Measurements from ENCODE around the gene HIBCH.

The HIBCH gene

GRCh38 chr2:190202604-190203003 lies 117.0 kb downstream of the HIBCH start:
- TF ChIP-seq EP300 (IDR thresholded peaks at IDR 0.05; ENCODE audit: borderline replicate concordance) (no peak), MAX (IDR thresholded peaks at IDR 0.05) (no peak), NFIC (IDR thresholded peaks at IDR 0.05) (no peak), REST (IDR thresholded peaks at IDR 0.05; ENCODE audit: low read depth) (no peak), ZBTB7A (IDR thresholded peaks at IDR 0.05; ENCODE audit: low read depth) (no peak), TAF1 (IDR thresholded peaks at IDR 0.05; ENCODE audit: low read depth) (no peak), CREB1 (IDR thresholded peaks at IDR 0.05; ENCODE audit: low read depth) (no peak), RAD21 (IDR thresholded peaks at IDR 0.05; ENCODE audit: low read depth) (no peak), CEBPB (IDR thresholded peaks at IDR 0.05) (no peak), FOXM1 (IDR thresholded peaks at IDR 0.05; ENCODE audit: borderline replicate concordance, low read depth) (no peak), EGR1 (IDR thresholded peaks at IDR 0.05) (no peak), YY1 (IDR thresholded peaks at IDR 0.05; ENCODE audit: low read depth) (no peak), TEAD4 (IDR thresholded peaks at IDR 0.05) (no peak), TCF12 (IDR thresholded peaks at IDR 0.05; ENCODE audit: low read depth) (no peak), USF1 (IDR thresholded peaks at IDR 0.05) (no peak)

DNA sequence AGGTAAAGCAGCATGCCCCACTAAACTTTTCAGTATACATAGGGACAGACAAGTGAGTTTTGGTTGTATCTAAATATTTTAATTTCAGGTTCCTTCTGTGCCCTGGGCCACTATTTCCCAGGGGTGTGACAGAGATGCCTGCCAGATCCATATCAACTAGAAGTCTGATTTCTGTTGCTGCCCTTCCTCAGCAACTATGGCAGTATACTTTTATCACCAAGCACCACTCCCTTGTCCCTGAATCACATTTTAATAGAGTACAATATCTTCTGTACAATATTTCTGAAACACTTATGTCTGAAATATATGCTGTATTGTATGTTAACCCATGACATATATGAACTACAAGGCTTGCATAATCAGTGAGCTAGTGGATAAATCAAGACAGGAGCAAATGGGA lies 117.6 kb downstream of the HIBCH start:
- no peak for TF ChIP-seq EGR1 (IDR thresholded peaks at IDR 0.05)
- no peak for TF ChIP-seq MAX (IDR thresholded peaks at IDR 0.05)
- TF ChIP-seq USF1 (IDR thresholded peaks at IDR 0.05) = no peak
- TF ChIP-seq TEAD4 (IDR thresholded peaks at IDR 0.05) = no peak
- TF ChIP-seq TCF12 (IDR thresholded peaks at IDR 0.05; ENCODE audit: low read depth) = no peak
- TF ChIP-seq YY1 (IDR thresholded peaks at IDR 0.05; ENCODE audit: low read depth) = no peak
- TF ChIP-seq NFIC (IDR thresholded peaks at IDR 0.05) = no peak

GRCh38 chr2:190200603-190201002 lies 119.0 kb downstream of the HIBCH start:
- TF ChIP-seq CREB1 (IDR thresholded peaks at IDR 0.05; ENCODE audit: low read depth) = no peak

DNA sequence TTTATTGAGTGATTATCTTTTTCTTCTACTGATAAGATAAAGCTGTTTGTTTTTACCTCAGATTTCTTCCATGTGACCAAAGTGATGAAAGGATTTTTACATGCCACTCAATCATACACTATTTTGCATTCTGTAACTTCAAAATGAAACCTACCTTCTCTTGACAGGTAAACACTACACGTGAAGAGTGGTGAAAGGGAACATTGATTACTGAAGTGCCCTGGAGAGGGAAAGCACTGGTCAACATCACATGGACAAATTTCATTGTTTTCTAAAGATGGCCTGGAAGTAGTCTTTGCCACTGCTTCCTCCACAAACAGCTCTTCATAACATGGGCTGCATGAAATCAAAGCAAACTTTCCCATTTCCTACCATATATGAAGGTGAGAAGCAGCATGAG lies 120.1 kb downstream of the HIBCH start:
- TF ChIP-seq TAF1 (IDR thresholded peaks at IDR 0.05; ENCODE audit: low read depth) (no peak), REST (IDR thresholded peaks at IDR 0.05; ENCODE audit: low read depth) (no peak), MAX (IDR thresholded peaks at IDR 0.05) (no peak), EP300 (IDR thresholded peaks at IDR 0.05; ENCODE audit: borderline replicate concordance) (no peak), CEBPB (IDR thresholded peaks at IDR 0.05) (no peak), RAD21 (IDR thresholded peaks at IDR 0.05; ENCODE audit: low read depth) (no peak), CREB1 (IDR thresholded peaks at IDR 0.05; ENCODE audit: low read depth) (no peak), NFIC (IDR thresholded peaks at IDR 0.05) (no peak), EGR1 (IDR thresholded peaks at IDR 0.05) (no peak)

DNA sequence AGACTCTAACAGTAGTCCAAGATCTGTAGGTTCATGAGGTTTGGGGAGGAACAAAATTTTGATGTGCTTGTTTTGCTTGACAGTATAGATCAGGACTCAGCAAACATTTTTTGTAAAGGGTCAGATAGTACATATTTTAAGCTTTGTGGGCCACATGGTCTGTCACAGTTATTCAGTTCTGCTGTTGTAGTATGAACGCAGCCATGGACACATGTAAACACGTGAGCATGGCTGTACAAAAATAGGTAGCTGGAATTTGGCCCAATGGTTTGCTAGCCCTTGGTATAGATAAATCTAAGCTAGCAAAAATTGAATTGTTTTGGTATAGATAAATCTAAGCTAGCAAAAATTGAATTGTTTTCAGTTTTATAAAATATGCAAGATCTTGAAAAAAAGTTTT lies 120.5 kb downstream of the HIBCH start:
- no peak for TF ChIP-seq EP300 (IDR thresholded peaks at IDR 0.05; ENCODE audit: borderline replicate concordance)
- TF ChIP-seq MAX (IDR thresholded peaks at IDR 0.05) = no peak
- no peak for TF ChIP-seq TEAD4 (IDR thresholded peaks at IDR 0.05)
- TF ChIP-seq CREB1 (IDR thresholded peaks at IDR 0.05; ENCODE audit: low read depth) = no peak
- no peak for TF ChIP-seq USF1 (IDR thresholded peaks at IDR 0.05)
- TF ChIP-seq REST (IDR thresholded peaks at IDR 0.05; ENCODE audit: low read depth) = no peak
- TF ChIP-seq EGR1 (IDR thresholded peaks at IDR 0.05) = no peak
- TF ChIP-seq RAD21 (IDR thresholded peaks at IDR 0.05; ENCODE audit: low read depth) = no peak
- no peak for TF ChIP-seq CEBPB (IDR thresholded peaks at IDR 0.05)
- TF ChIP-seq TAF1 (IDR thresholded peaks at IDR 0.05; ENCODE audit: low read depth) = no peak
- no peak for TF ChIP-seq TCF12 (IDR thresholded peaks at IDR 0.05; ENCODE audit: low read depth)
- no peak for TF ChIP-seq YY1 (IDR thresholded peaks at IDR 0.05; ENCODE audit: low read depth)
- no peak for TF ChIP-seq ZBTB7A (IDR thresholded peaks at IDR 0.05; ENCODE audit: low read depth)
- no peak for TF ChIP-seq FOXM1 (IDR thresholded peaks at IDR 0.05; ENCODE audit: borderline replicate concordance, low read depth)
- TF ChIP-seq NFIC (IDR thresholded peaks at IDR 0.05) = no peak
